Thyroid gland (tissue), 4 donors: ENCODE measurements around the gene FOXM1. TPM values are rescaled to one million over a fixed set of nuclear protein-coding genes. Genes with fewer than 3 reads are reported as not detected.
A peak's percentile ranks its signal among the peaks of the same experiment; 100 is the strongest.

Experiments used
- DNase-seq, 2 donors: peaks; one replicate each; pipeline ENCODE4 v3.0.0-alpha.2; 2019
- H3K27ac ChIP-seq, 3 donors: fragments of 200-600 bp; sonication (generic); 1 replicate in 2 of 3; 2 replicates in 1 of 3; pipeline ENCODE4 v1.5.1; 2016 to 2019; ENCODE audit warnings: mild to moderate bottlenecking in 1 of 3, moderate library complexity in 1 of 3
- H3K27me3 ChIP-seq: fragments of 200-600 bp; sonication (generic); one replicate; pipeline ENCODE4 v1.5.1; 2019
- H3K36me3 ChIP-seq, 2 donors: fragments of 200-600 bp; sonication (generic); one replicate each; pipeline ENCODE4 v1.5.1; 2016 to 2019
- H3K4me1 ChIP-seq, 2 donors: fragments of 200-600 bp; sonication (generic); one replicate each; pipeline ENCODE4 v1.5.1; 2017 to 2019
- H3K4me3 ChIP-seq, 3 donors: fragments of 200-600 bp; sonication (generic); replicated peaks in 1 of 3; 1 replicate in 2 of 3; 2 replicates in 1 of 3; pipeline ENCODE4 v1.5.1; 2016; ENCODE audit warnings: mild to moderate bottlenecking in 1 of 3
- H3K9me3 ChIP-seq: fragments of 200-600 bp; sonication (generic); one replicate; pipeline ENCODE4 v1.5.1; 2017
- CTCF ChIP-seq, 6 experiments: fragments of 200-600 bp in 3 of 6; fragments of 450-650 bp in 3 of 6; sonication (generic) in 3 of 6; IDR thresholded peaks; one replicate each; pipeline ENCODE4 v1.5.1; 2016 to 2019; ENCODE audit warnings: antibody characterized with exemption in 6 of 6, mild to moderate bottlenecking in 2 of 6, inconsistent platforms in 1 of 6, moderate library complexity in 1 of 6
- POLR2A ChIP-seq, 2 donors: fragments of 450-650 bp; IDR thresholded peaks; one replicate each; pipeline ENCODE4 v1.6.1; 2017; ENCODE audit warnings: antibody characterized with exemption in 2 of 2, mild to moderate bottlenecking in 2 of 2, moderate library complexity in 1 of 2
- WGBS, 2 donors: methylation state at CpG; one replicate each; pipeline ENCODE4 v1.1.5; 2017; 5-methylcytosine and 5-hydroxymethylcytosine counted together
- intact Hi-C: fragments of 100-400 bp; cut with DNase I; formaldehyde crosslinking; loops from one replicate; pipeline ENCODE4 v1.15.1; 2023
- total RNA-seq, 4 donors: library from RNA; depleted of rRNA; stranded (reverse); fragments of >200 nt; gene quantifications; one replicate each; pipeline ENCODE4 v1.2.3, GENCODE V29; 2016

FOXM1 gene
- total RNA-seq, 4 donors from 2014 or later, result 0.54 to 0.67 (median 0.58) TPM; not detected in 1

GRCh38 chr12:2858944-2859421 lies 18.0 kb downstream of the FOXM1 start:
- intact Hi-C loops, result no loop called here
- peaks cover 0 to 8% of the 10 kb centered on the region in 2 donors for H3K4me1 ChIP-seq
- no peaks in the 10 kb centered on the region for H3K9me3 ChIP-seq
- TF ChIP-seq CTCF (IDR thresholded peaks at IDR 0.05) (no peak), POLR2A (IDR thresholded peaks at IDR 0.05) (no peak)
- no peak overlapping the region for H3K4me3 ChIP-seq
- H3K27me3 ChIP-seq, result no peaks in the 10 kb centered on the region
- no peak overlapping the region for H3K27ac ChIP-seq
- no peak for DNase-seq
- no peaks in the 10 kb centered on the region for H3K36me3 ChIP-seq
- 86 to 90% methylated on average over 11 to 12 of the region's 12 CpGs for WGBS, 2 donors

GRCh38 chr12:2858334-2858733 lies 18.6 kb downstream of the FOXM1 start:
- TF ChIP-seq CTCF (IDR thresholded peaks at IDR 0.05), result no peak
- no peak for TF ChIP-seq POLR2A (IDR thresholded peaks at IDR 0.05)
- intact Hi-C loops, result no loop called here
- no peaks in the 10 kb centered on the region for H3K36me3 ChIP-seq
- no peaks in the 10 kb centered on the region for H3K9me3 ChIP-seq
- WGBS, 2 donors, result 71 to 80% methylated on average over 2 of the region's 2 CpGs
- H3K27me3 ChIP-seq, result no peaks in the 10 kb centered on the region
- no peak for DNase-seq
- peaks cover 0 to 11% of the 10 kb centered on the region in 2 donors for H3K4me1 ChIP-seq
- H3K27ac ChIP-seq, result no peak overlapping the region
- no peak overlapping the region for H3K4me3 ChIP-seq

- H3K4me3 ChIP-seq, result no peak overlapping the region
- H3K27me3 ChIP-seq, result no peaks in the 10 kb centered on the region
- H3K9me3 ChIP-seq, result no peaks in the 10 kb centered on the region
- intact Hi-C loops, result no loop called here
- no peak for DNase-seq
- TF ChIP-seq POLR2A (IDR thresholded peaks at IDR 0.05), result no peak
- no peak for TF ChIP-seq CTCF (IDR thresholded peaks at IDR 0.05)
- H3K27ac ChIP-seq, result no peak overlapping the region
- no peaks in the 10 kb centered on the region for H3K36me3 ChIP-seq
- peaks cover 0 to 11% of the 10 kb centered on the region in 2 donors for H3K4me1 ChIP-seq
- 91 to 93% methylated on average over 7 of the region's 7 CpGs for WGBS, 2 donors
Measured at GRCh38 chr12:2857576-2857975, 19.4 kb downstream of the FOXM1 start.

- no peaks in the 10 kb centered on the region for H3K9me3 ChIP-seq
- WGBS, 2 donors, result 52 to 60% methylated on average over 2 to 3 of the region's 3 CpGs
- intact Hi-C loops, result no loop called here
- no peaks in the 10 kb centered on the region for H3K36me3 ChIP-seq
- H3K27me3 ChIP-seq, result no peaks in the 10 kb centered on the region
- H3K4me1 ChIP-seq, result peaks cover 0 to 11% of the 10 kb centered on the region in 2 donors
- peak within 1 kb of the TSS in 1 of 3 donors; percentile 24 for H3K27ac ChIP-seq
- TF ChIP-seq CTCF (IDR thresholded peaks at IDR 0.05) (no peak), POLR2A (IDR thresholded peaks at IDR 0.05) (no peak)
- H3K4me3 ChIP-seq, result no peak within 1 kb of the TSS
- DNase-seq, result peak; percentile 28 to 58
Measured at GRCh38 chr12:2857021-2857431, 19.9 kb downstream of the FOXM1 start, which contains the start of gene TEX52. TEX52 (minus strand) TSS chr12:2857039; CDS start chr12:2857026, 13 bp downstream.

- Histone ChIP-seq H3K9me3 (no peaks in the 10 kb centered on the region), H3K4me3 (no peak overlapping the region), H3K36me3 (no peaks in the 10 kb centered on the region), H3K27me3 (no peaks in the 10 kb centered on the region), H3K27ac (no peak overlapping the region), H3K4me1 (peaks cover 0 to 11% of the 10 kb centered on the region in 2 donors)
- intact Hi-C loops, result no loop called here
- 96 to 97% methylated on average over 3 of the region's 3 CpGs for WGBS, 2 donors
- no peak for TF ChIP-seq POLR2A (IDR thresholded peaks at IDR 0.05)
- TF ChIP-seq CTCF (IDR thresholded peaks at IDR 0.05), result no peak
- DNase-seq, result no peak
Measured at GRCh38 chr12:2856051-2856450, 20.9 kb downstream of the FOXM1 start.
